ENCODE data around the gene ELL3.
"Not testable (repeated sequence)": the region's sequence is repeated elsewhere in the genome, so short reads cannot be mapped to it uniquely, and the experiment has no call there.

Gene ELL3

DNA sequence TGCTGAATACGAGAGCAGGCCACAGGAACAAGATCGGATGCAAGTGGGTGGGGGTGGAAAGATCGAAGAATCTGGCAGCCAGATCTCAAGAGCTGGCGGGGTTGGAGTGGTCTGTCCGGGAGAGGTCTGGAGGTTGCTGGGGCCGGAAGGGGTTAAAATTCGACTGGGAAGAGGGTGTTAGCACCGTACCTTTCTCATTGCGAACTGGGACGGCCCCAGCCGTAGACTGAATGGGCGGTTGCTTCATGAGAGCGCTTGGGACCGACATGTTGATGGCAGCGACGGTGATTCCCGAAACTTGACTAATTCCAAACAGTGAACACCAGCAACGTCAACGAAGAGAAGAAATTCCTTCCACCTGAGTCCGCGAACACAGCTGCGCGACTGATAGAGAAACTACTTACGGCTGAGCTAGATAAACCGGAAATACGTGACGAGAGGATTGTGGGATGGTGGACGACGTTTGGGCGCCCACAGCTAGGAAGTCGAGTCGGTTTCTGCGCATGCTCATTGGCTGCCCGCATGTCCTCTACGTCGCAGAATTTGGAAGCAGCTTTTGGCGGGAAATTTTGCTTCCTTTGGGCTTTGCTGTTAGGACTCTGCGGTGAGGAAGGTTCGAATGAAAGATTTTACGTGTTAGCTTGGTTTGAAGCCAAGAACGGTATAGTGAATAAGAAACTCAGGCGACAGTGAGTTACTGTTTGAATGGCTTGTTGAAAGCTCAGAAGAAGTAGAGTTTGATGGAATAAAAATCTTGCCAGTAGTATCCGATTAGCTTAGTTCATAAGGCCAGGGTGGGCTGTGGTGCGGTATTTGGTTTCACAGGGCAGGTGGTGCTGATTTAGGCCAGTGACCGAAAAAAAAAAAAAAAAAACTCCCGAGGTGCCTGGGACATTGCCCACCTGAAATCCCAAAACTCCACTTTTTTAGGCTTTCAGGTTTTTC is 47.8 kb upstream of the ELL3 start, which contains the start of gene MFAP1:
TSS of gene MFAP1 (minus strand) at position 389 of the 945 bp plus-strand sequence. CDS start at position 268, 121 bp downstream.
- no peaks in the 10 kb centered on the region for H3K79me1 ChIP-seq (ENCODE audit: low read depth, low read length)
- H2BK15ac ChIP-seq (ENCODE audit: low read length): no peak within 1 kb of the TSS
- peak; percentile 72 for DNase-seq (ENCODE audit: low spot score)
- no peak within 1 kb of the TSS for H2BK5ac ChIP-seq (ENCODE audit: low read length)
- H2AK5ac ChIP-seq (ENCODE audit: low read depth, low read length): no peak within 1 kb of the TSS
- H3K9me3 ChIP-seq (replicated peaks in 1 of 2; ENCODE audit: control insufficient read depth in 2 of 2, insufficient read depth in 1 of 2, low read depth in 1 of 2, low read length in 2 of 2): no peaks in the 10 kb centered on the region
- H3K23ac ChIP-seq (ENCODE audit: low read depth, low read length, poor library complexity): no peak within 1 kb of the TSS
- H3K4me1 ChIP-seq (ENCODE audit: control insufficient read depth in 2 of 2, insufficient read depth in 1 of 2, low read depth in 1 of 2, low read length in 2 of 2): peaks cover 3 to 4% of the 10 kb centered on the region in 2 donors
- H3K36me3 ChIP-seq (replicated peaks in 1 of 2; ENCODE audit: control insufficient read depth in 2 of 2, insufficient read depth in 2 of 2, low read length in 2 of 2): peaks cover 3 to 43% of the 10 kb centered on the region in 2 donors
- H3K18ac ChIP-seq (ENCODE audit: low read length): peak within 1 kb of the TSS; percentile 94
- peak within 1 kb of the TSS; percentile 42 for H3K27ac ChIP-seq (replicated peaks; ENCODE audit: low read length)
- H3K4me3 ChIP-seq (ENCODE audit: low read length in 2 of 2): peak within 1 kb of the TSS; percentile 73 to 94
- H4K8ac ChIP-seq (ENCODE audit: low read depth, low read length): no peak within 1 kb of the TSS
- no peak within 1 kb of the TSS for H3K14ac ChIP-seq (ENCODE audit: low read length)
- H3K4ac ChIP-seq (ENCODE audit: low read length): no peak within 1 kb of the TSS
- no peaks in the 10 kb centered on the region for H3K27me3 ChIP-seq (ENCODE audit: control insufficient read depth in 3 of 3, insufficient read depth in 3 of 3, low read depth in 1 of 3, low read length in 3 of 3)
- H3K4me2 ChIP-seq (ENCODE audit: insufficient read depth, low read length, poor library complexity, severe bottlenecking): peak within 1 kb of the TSS; percentile 66
- peak within 1 kb of the TSS; percentile 86 for H2AFZ ChIP-seq (ENCODE audit: low read length)
- no CpG with 5 or more reads among the region's 46 CpGs for WGBS, 2 donors (ENCODE audit: extremely low coverage in 2 of 2, insufficient read length in 2 of 2, insufficient replicate concordance in 1 of 2)
- H2BK120ac ChIP-seq (ENCODE audit: low read depth, low read length): no peak within 1 kb of the TSS
- H2BK12ac ChIP-seq (ENCODE audit: low read length): no peak within 1 kb of the TSS
- peak within 1 kb of the TSS; percentile 71 for H3K9ac ChIP-seq (ENCODE audit: low read depth, low read length, poor library complexity)
- H4K91ac ChIP-seq (ENCODE audit: low read depth, low read length, poor library complexity): no peak within 1 kb of the TSS

DNA sequence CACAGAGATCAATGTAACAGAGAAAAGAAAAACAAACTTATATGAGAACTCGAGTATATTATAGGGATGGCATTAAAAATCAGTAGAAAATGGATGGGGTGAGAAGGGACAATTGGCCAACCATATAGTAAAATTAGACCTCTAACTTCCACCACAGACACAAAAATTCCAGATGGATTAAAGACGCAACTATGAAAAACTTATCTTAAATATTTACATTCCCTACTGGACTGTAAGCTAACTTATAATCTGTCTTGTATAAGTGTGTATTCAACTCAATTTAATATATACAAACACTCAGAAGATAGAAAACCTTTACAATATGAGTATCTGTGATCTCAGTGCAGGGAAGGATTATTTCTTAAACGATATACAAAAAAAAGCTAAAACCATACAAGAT is 44.7 kb upstream of the ELL3 start:
- Histone ChIP-seq H3K79me1 (ENCODE audit: low read depth, low read length) (peaks cover 2% of the 10 kb centered on the region), H4K91ac (ENCODE audit: low read depth, low read length, poor library complexity) (no peak overlapping the region), H3K4me1 (ENCODE audit: control insufficient read depth in 2 of 2, insufficient read depth in 1 of 2, low read depth in 1 of 2, low read length in 2 of 2) (peaks cover 3 to 4% of the 10 kb centered on the region in 2 donors), H2AK5ac (ENCODE audit: low read depth, low read length) (no peak overlapping the region), H3K4me2 (ENCODE audit: insufficient read depth, low read length, poor library complexity, severe bottlenecking) (no peak overlapping the region), H3K9me3 (replicated peaks in 1 of 2; ENCODE audit: control insufficient read depth in 2 of 2, insufficient read depth in 1 of 2, low read depth in 1 of 2, low read length in 2 of 2) (no peaks in the 10 kb centered on the region), H3K14ac (ENCODE audit: low read length) (no peak overlapping the region), H4K8ac (ENCODE audit: low read depth, low read length) (no peak overlapping the region), H3K27ac (replicated peaks; ENCODE audit: low read length) (no peak overlapping the region), H2BK120ac (ENCODE audit: low read depth, low read length) (no peak overlapping the region), H2BK12ac (ENCODE audit: low read length) (no peak overlapping the region), H3K9ac (ENCODE audit: low read depth, low read length, poor library complexity) (no peak overlapping the region), H3K23ac (ENCODE audit: low read depth, low read length, poor library complexity) (no peak overlapping the region), H3K18ac (ENCODE audit: low read length) (no peak overlapping the region), H3K4ac (ENCODE audit: low read length) (no peak overlapping the region), H2BK5ac (ENCODE audit: low read length) (no peak overlapping the region), H2AFZ (ENCODE audit: low read length) (no peak overlapping the region), H3K27me3 (ENCODE audit: control insufficient read depth in 3 of 3, insufficient read depth in 3 of 3, low read depth in 1 of 3, low read length in 3 of 3) (no peaks in the 10 kb centered on the region), H2BK15ac (ENCODE audit: low read length) (no peak overlapping the region), H3K4me3 (ENCODE audit: low read length in 2 of 2) (no peak overlapping the region), H3K36me3 (replicated peaks in 1 of 2; ENCODE audit: control insufficient read depth in 2 of 2, insufficient read depth in 2 of 2, low read length in 2 of 2) (peaks cover 5 to 51% of the 10 kb centered on the region in 2 donors)
- WGBS, 2 donors (ENCODE audit: extremely low coverage in 2 of 2, insufficient read length in 2 of 2, insufficient replicate concordance in 1 of 2): no CpG with 5 or more reads among the region's 3 CpGs
- no peak for DNase-seq (ENCODE audit: low spot score)

DNA sequence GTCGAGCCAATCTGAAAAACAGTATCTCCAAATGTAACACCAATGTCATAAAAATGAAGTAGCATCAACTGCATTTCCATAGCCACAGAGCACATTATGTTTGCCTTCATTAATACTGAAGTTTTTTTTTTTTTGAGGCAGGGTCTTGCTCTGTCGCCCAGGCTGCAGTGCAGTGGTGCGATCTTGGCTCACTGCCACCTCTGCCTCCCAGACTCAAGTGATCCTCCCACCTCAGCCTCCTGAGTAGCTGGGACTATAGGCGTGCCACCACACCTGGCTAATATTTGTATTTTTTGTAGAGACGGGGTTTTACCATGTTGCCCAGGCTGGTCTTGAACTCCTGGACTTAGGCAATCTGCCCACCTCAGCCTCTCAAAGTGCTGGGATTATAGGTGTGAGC is 38.3 kb upstream of the ELL3 start:
- not testable (repeated sequence) for H2BK15ac ChIP-seq (ENCODE audit: low read length); DNase-seq (ENCODE audit: low spot score); H3K4me1 ChIP-seq (ENCODE audit: control insufficient read depth in 2 of 2, insufficient read depth in 1 of 2, low read depth in 1 of 2, low read length in 2 of 2); H2BK12ac ChIP-seq (ENCODE audit: low read length); H4K91ac ChIP-seq (ENCODE audit: low read depth, low read length, poor library complexity); H3K18ac ChIP-seq (ENCODE audit: low read length); H4K8ac ChIP-seq (ENCODE audit: low read depth, low read length); H2AK5ac ChIP-seq (ENCODE audit: low read depth, low read length); H3K9ac ChIP-seq (ENCODE audit: low read depth, low read length, poor library complexity); H3K23ac ChIP-seq (ENCODE audit: low read depth, low read length, poor library complexity); H3K79me1 ChIP-seq (ENCODE audit: low read depth, low read length); H3K27ac ChIP-seq (replicated peaks; ENCODE audit: low read length); H2AFZ ChIP-seq (ENCODE audit: low read length); H2BK120ac ChIP-seq (ENCODE audit: low read depth, low read length); H3K9me3 ChIP-seq (replicated peaks in 1 of 2; ENCODE audit: control insufficient read depth in 2 of 2, insufficient read depth in 1 of 2, low read depth in 1 of 2, low read length in 2 of 2); H3K4me2 ChIP-seq (ENCODE audit: insufficient read depth, low read length, poor library complexity, severe bottlenecking); H3K4me3 ChIP-seq (ENCODE audit: low read length in 2 of 2); H3K4ac ChIP-seq (ENCODE audit: low read length); H2BK5ac ChIP-seq (ENCODE audit: low read length); H3K27me3 ChIP-seq (ENCODE audit: control insufficient read depth in 3 of 3, insufficient read depth in 3 of 3, low read depth in 1 of 3, low read length in 3 of 3); H3K14ac ChIP-seq (ENCODE audit: low read length)
- peaks cover 34 to 89% of the 10 kb centered on the region in 2 donors for H3K36me3 ChIP-seq (replicated peaks in 1 of 2; ENCODE audit: control insufficient read depth in 2 of 2, insufficient read depth in 2 of 2, low read length in 2 of 2)
- no CpG with 5 or more reads among the region's 5 CpGs for WGBS, 2 donors (ENCODE audit: extremely low coverage in 2 of 2, insufficient read length in 2 of 2, insufficient replicate concordance in 1 of 2)

DNA sequence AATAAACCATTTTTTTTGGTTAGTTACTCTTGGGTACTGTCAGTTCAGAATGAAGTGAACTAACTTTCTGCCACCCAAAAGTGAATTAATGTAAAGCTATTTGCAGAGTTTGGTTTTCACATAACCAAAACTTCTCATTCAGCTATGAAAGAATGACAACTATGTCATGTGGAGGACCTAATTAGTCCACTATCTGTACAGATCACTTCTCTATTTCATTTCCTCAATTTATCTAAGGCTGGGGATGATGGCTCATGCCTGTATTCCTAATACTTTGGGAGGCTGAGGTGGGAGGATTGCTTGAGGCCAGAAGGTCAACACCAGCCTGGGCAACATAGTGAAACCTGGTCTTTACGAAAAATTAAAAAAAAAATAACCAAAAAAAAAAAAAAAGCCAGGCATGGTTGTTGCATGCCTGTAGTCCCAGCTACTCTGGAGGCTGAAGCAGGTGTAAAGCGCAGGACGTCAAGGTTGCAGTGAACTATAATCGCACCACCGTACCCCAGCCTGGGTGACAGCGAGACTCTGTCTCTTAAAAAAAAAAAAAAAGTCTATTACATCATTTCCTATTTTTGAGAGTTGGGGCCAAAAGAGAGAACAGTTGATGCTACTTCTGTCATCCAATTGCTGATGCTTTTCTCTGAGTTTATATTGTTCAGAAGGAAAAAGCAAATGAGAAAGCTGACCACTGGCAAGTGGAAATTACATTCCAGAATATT is 32.4 kb upstream of the ELL3 start:
- no peak overlapping the region for H2BK5ac ChIP-seq (ENCODE audit: low read length)
- H2BK15ac ChIP-seq (ENCODE audit: low read length): no peak overlapping the region
- no peak overlapping the region for H3K23ac ChIP-seq (ENCODE audit: low read depth, low read length, poor library complexity)
- no peak overlapping the region for H3K18ac ChIP-seq (ENCODE audit: low read length)
- H3K27me3 ChIP-seq (ENCODE audit: control insufficient read depth in 3 of 3, insufficient read depth in 3 of 3, low read depth in 1 of 3, low read length in 3 of 3): no peaks in the 10 kb centered on the region
- H3K4ac ChIP-seq (ENCODE audit: low read length): no peak overlapping the region
- no peak overlapping the region for H4K8ac ChIP-seq (ENCODE audit: low read depth, low read length)
- no peak overlapping the region for H2AK5ac ChIP-seq (ENCODE audit: low read depth, low read length)
- no peak overlapping the region for H3K14ac ChIP-seq (ENCODE audit: low read length)
- WGBS, 2 donors (ENCODE audit: extremely low coverage in 2 of 2, insufficient read length in 2 of 2, insufficient replicate concordance in 1 of 2): no CpG with 5 or more reads among the region's 6 CpGs
- H4K91ac ChIP-seq (ENCODE audit: low read depth, low read length, poor library complexity): no peak overlapping the region
- no peaks in the 10 kb centered on the region for H3K4me1 ChIP-seq (ENCODE audit: control insufficient read depth in 2 of 2, insufficient read depth in 1 of 2, low read depth in 1 of 2, low read length in 2 of 2)
- no peak for DNase-seq (ENCODE audit: low spot score)
- H3K4me2 ChIP-seq (ENCODE audit: insufficient read depth, low read length, poor library complexity, severe bottlenecking): no peak overlapping the region
- H3K9ac ChIP-seq (ENCODE audit: low read depth, low read length, poor library complexity): no peak overlapping the region
- H3K79me1 ChIP-seq (ENCODE audit: low read depth, low read length): no peaks in the 10 kb centered on the region
- H3K27ac ChIP-seq (replicated peaks; ENCODE audit: low read length): no peak overlapping the region
- no peak overlapping the region for H2BK12ac ChIP-seq (ENCODE audit: low read length)
- H2AFZ ChIP-seq (ENCODE audit: low read length): no peak overlapping the region
- peaks cover 43 to 97% of the 10 kb centered on the region in 2 donors for H3K36me3 ChIP-seq (replicated peaks in 1 of 2; ENCODE audit: control insufficient read depth in 2 of 2, insufficient read depth in 2 of 2, low read length in 2 of 2)
- no peak overlapping the region for H3K4me3 ChIP-seq (ENCODE audit: low read length in 2 of 2)
- H2BK120ac ChIP-seq (ENCODE audit: low read depth, low read length): no peak overlapping the region
- no peaks in the 10 kb centered on the region for H3K9me3 ChIP-seq (replicated peaks in 1 of 2; ENCODE audit: control insufficient read depth in 2 of 2, insufficient read depth in 1 of 2, low read depth in 1 of 2, low read length in 2 of 2)

All from neuronal stem cell (in vitro differentiated cells).